Stimulated activated CD8-positive, alpha-beta memory T cell treated with anti-CD3 and anti-CD28 coated beads, Interleukin-4, amount 100 ng/mL, for 4 hours (primary cell): ENCODE measurements around the gene KLHL17.
"Not testable (repeated sequence)": the region's sequence is repeated elsewhere in the genome, so short reads cannot be mapped to it uniquely, and the experiment has no call there.

Experiments used
- DNase-seq, 2 donors: peaks; one replicate each; pipeline ENCODE4 v3.0.0-alpha.2; 2020; ENCODE audit warnings: low read depth in 2 of 2, low spot score in 1 of 2

Gene KLHL17

DNA sequence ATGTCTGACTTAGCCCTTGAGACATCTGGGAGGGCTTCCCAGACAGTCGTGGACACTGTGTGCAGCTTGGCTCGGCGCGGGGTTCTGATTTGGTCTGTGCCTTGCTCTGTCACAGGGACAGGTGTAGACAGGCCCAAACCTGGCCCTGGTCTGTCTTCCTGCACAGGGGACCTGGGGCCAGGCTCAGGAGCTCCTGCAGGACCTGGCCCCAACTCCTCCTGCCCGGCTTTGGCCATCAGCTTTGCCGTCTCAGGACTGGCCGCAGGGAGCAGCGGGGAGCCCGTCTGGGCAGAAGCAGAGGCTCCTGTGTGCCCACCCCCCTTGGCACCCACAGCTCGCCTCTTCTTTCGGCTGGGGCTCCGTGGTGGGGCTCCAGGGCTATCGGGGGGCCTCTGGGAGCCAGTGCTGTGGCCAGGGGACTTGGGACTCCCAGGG lies 19.8 kb downstream of the KLHL17 start:
- no peak for DNase-seq

GRCh38 chr1:980602-981395 lies 20.4 kb downstream of the KLHL17 start:
- DNase-seq = no peak

DNA sequence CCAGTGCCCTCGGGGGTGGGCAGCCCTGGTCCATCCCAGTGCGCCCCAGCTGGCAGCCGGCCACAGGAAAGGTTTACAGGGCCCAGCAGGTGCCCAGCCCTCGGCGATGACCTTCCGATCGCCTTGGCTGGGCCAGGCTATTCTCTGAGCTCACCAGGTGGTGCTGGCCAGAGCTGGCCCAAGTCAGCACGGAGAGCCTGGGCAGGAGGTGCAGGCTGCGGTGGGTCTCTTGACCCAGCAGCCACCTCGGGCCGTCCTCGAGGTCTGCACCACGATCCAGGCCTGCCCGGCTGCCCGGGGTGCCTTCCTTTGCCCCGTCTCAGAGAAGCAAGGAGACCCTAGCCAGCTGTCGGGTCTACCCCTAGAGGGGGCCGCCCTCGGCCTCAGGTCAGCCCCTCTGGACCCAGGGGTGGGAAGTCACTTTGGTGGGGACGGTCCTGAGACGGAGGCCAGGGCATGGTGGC lies 21.1 kb downstream of the KLHL17 start:
- no peak for DNase-seq

GRCh38 chr1:981955-982558 lies 21.7 kb downstream of the KLHL17 start, which contains the start of gene PERM1:
PERM1 (minus strand) TSS chr1:982093; CDS start chr1:981029, 1,064 bp downstream.
- no peak for DNase-seq

DNA sequence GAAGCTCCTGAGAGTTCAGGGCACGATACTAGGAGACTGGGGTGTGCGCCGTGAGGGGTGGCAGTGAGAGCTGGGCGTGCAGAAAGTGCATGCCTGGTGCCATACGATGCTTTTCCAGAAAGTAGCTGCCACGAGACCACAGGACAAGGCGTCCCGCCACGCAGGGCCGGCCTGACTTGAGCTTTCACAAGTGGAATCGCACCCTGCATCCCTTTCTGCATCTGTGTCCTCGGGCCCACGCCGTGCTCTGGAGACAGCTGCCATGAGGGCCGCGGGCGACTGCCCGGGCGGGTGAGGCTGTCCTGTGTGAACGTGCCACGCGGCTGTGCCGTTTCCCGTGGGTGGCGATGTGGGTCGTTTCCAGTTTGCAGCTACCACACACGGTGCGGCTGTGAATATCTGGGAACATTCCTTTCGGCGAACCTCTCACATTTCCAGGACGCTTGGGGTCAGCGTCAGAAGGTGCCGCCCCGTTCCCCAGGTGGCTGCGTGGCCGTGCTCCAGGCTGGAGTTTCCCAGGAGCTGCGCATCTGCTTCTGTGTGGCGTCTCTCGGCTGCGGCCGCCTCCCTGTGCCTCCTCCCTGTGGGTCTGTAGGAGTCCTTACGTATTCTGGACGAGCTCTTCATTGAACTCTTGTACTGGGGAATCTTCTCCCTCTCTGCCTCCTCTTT lies 22.5 kb downstream of the KLHL17 start:
- DNase-seq = no peak

- peak in 1 of 2 donors; percentile 29 for DNase-seq
Measured at GRCh38 chr1:983798-984475, 23.6 kb downstream of the KLHL17 start.

DNA sequence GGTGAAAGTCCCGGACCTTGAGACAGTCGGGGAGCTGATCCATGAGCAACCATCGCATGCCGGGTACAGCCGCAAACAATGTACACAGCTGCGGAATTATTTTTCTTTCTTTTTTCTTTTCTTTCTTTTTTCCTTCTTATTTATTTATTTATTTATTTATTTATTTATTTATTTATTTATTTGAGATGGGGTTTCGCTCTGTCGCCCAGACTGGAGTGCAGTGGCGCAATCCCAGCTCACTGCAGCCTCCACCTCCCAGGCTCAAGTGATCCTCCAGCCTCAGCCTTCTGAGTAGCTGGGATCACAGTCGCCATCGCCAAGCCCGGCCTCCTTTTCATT lies 24.1 kb downstream of the KLHL17 start:
- DNase-seq = no peak

GRCh38 chr1:985126-985525 lies 24.7 kb downstream of the KLHL17 start:
- no peak for DNase-seq

- not testable (repeated sequence) for DNase-seq
Measured at GRCh38 chr1:988061-988460, 27.7 kb downstream of the KLHL17 start.

- DNase-seq = not testable (repeated sequence)
Measured at GRCh38 chr1:991275-991674, 30.9 kb downstream of the KLHL17 start.

DNA sequence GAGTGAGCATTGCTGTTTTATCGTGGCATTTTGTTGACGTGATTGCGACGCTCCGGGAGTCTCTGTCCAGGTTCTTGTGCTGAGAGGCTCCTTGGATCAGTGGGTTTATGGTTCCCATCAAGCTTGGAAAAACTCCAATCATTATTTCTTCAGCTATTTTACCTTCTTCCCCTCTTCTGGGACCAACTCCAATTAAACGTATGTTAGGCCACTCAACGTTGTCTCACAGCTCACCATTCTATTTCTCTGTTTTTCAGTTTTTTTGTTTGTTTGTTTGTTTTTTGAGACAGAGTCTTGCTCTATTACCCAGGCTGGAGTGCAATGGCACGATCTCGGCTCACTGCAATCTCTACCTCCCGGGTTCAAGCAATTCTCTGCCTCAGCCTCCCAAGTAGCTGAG lies 31.5 kb downstream of the KLHL17 start:
- no peak for DNase-seq

DNA sequence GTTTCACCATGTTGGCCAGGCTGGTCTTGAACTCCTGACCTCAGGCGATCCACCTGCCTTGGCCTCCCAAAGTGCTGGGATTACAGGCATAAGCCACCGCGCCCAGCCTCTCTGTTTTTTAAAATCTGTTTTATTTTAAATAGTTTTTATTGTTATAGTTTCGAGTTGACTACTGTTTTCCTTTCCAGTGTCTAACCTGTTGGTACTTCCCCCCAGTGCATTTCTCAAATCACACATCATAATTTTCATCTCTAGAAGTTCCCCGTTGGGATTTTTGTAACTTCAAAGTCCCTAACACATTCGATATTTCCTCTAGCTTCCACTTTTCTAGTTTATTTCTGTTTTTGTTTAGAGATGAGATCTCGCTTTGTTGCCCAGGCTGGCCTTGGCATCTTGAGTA lies 32.0 kb downstream of the KLHL17 start:
- DNase-seq = no peak

GRCh38 chr1:993379-993995 lies 33.1 kb downstream of the KLHL17 start:
- no peak for DNase-seq

- not testable (repeated sequence) for DNase-seq
Measured at GRCh38 chr1:994546-994945, 34.2 kb downstream of the KLHL17 start.

GRCh38 chr1:995665-996633 lies 35.6 kb downstream of the KLHL17 start:
- DNase-seq = no peak

GRCh38 chr1:996851-997712 lies 36.7 kb downstream of the KLHL17 start:
- DNase-seq = no peak

GRCh38 chr1:997713-997992 lies 37.3 kb downstream of the KLHL17 start:
- DNase-seq = no peak

DNA sequence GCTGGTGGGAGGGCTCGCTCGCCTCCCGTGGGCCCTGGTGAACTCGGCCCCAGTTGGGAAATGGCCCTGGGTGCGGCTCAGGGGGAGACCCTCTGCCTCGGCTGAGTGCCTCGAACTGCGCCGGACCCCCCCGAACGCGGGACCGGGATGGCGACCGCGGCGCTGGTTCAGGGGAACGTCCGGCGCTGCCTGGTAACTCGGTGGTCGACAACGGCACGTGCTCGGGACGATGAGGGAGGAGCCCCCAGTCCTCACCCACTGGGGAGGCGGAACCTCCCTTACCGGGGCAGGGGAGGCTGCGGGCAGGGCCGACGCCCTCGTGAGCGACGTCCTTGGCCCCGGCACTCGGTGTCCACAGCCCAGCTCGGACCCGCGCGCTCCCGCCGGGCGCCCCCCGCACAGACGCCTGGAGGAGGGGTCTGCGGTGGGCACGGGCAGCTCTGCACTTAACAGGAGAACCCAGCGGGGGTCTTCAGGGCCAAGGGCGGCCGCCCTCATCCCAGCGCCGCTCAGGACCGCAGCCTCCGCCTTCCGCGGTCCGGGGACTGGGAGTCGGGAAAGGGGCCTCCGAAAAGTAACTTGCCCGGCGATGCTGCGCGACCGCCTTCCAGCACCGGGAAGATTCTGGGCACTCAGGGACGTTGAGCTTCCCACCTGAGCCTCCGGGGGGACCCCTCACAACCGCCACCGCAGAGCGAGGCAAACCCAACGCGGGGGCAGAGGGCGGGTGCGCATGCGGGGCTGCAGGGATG lies 37.8 kb downstream of the KLHL17 start:
- no peak for DNase-seq

GRCh38 chr1:998745-998994 lies 38.3 kb downstream of the KLHL17 start:
- DNase-seq = no peak
